OCI-LY3 (cell line): ENCODE measurements around the gene VCL.

Experiments used
- H2AFZ ChIP-seq: fragments of 200-600, 300-600 bp; shearing (Covaris generic); 2 replicates; pipeline ENCODE4 v1.6.0; 2014; ENCODE audit warnings: antibody characterized with exemption, low read depth, low read length
- H3K27ac ChIP-seq: fragments of 200-600, 300-600 bp; sonication (generic); 2 replicates; pipeline ENCODE4 v1.5.1; 2014; ENCODE audit warnings: mild to moderate bottlenecking, low read length, moderate library complexity, mixed read lengths
- H3K27me3 ChIP-seq: fragments of 200-600, 300-600 bp; sonication (generic); 2 replicates; pipeline ENCODE4 v1.6.1; 2014; ENCODE audit warnings: low read depth, low read length, mixed read lengths
- H3K36me3 ChIP-seq: fragments of 200-600, 300-600 bp; sonication (generic); replicated peaks from 2 replicates; pipeline ENCODE3; 2014; ENCODE audit warnings: low read depth, low read length, mixed read lengths
- H3K4me1 ChIP-seq: fragments of 300-600, 200-600 bp; sonication (generic); 2 replicates; pipeline ENCODE4 v1.6.1; 2014; ENCODE audit warnings: low read length, mixed read lengths
- H3K4me2 ChIP-seq: fragments of 200-600, 300-600 bp; sonication (generic); 2 replicates; pipeline ENCODE4 v1.6.1; 2014; ENCODE audit warnings: low read length, mixed read lengths
- H3K4me3 ChIP-seq: fragments of 300-600, 200-600 bp; sonication (generic); 2 replicates; pipeline ENCODE4 v1.5.1; 2014; ENCODE audit warnings: antibody characterized with exemption, mild to moderate bottlenecking, low read length, moderate library complexity
- H3K79me2 ChIP-seq: fragments of 300-600, 200-600 bp; shearing (Covaris generic); 2 replicates; pipeline ENCODE4 v1.6.1; 2014; ENCODE audit warnings: mild to moderate bottlenecking, low read length, mixed read lengths
- H3K9ac ChIP-seq: fragments of 300-600, 200-600 bp; shearing (Covaris generic); 2 replicates; pipeline ENCODE4 v1.6.0; 2014; ENCODE audit warnings: mild to moderate bottlenecking, low read length, moderate library complexity
- H3K9me3 ChIP-seq: fragments of 200-600, 300-600 bp; shearing (Covaris generic); 2 replicates; pipeline ENCODE4 v1.6.1; 2014; ENCODE audit warnings: low read length, mixed read lengths; ENCODE audit not compliant: insufficient read depth
- H4K20me1 ChIP-seq: fragments of 200-600, 300-600 bp; sonication (generic); 2 replicates; pipeline ENCODE4 v1.6.1; 2016; ENCODE audit warnings: low read length, mixed read lengths; ENCODE audit not compliant: insufficient read depth
- CTCF ChIP-seq: fragments of 200-600, 300-600 bp; sonication (generic); IDR thresholded peaks from 2 replicates; pipeline ENCODE4 v1.5.1; 2014; ENCODE audit warnings: antibody characterized with exemption, low read length, low read depth
- EZH2phosphoT487 ChIP-seq: fragments of 200-600 bp; shearing (Covaris generic); IDR thresholded peaks from 2 replicates; pipeline ENCODE4 v1.6.1; 2018; ENCODE audit warnings: antibody characterized with exemption, mixed run types, low read depth

VCL gene

GRCh38 chr10:73965890-73966768, 31.8 kb upstream of the VCL start:
- peaks cover 12% of the 10 kb centered on the region for H3K4me1 ChIP-seq
- H3K4me3 ChIP-seq: peak overlapping the region; percentile 47
- H3K36me3 ChIP-seq: no peaks in the 10 kb centered on the region
- peak overlapping the region; percentile 93 for H2AFZ ChIP-seq
- H3K9ac ChIP-seq: peak overlapping the region; percentile 16; the same call in 1 of the 2 replicates
- no peak overlapping the region for H3K27ac ChIP-seq
- H3K9me3 ChIP-seq: no peaks in the 10 kb centered on the region
- no peak for TF ChIP-seq EZH2phosphoT487
- TF ChIP-seq CTCF: no peak
- H3K4me2 ChIP-seq: peak overlapping the region; percentile 61
- no peaks in the 10 kb centered on the region for H3K27me3 ChIP-seq
- H3K79me2 ChIP-seq: no peaks in the 10 kb centered on the region
- H4K20me1 ChIP-seq: no peaks in the 10 kb centered on the region

- H3K79me2 ChIP-seq: no peaks in the 10 kb centered on the region
- peaks cover 10% of the 10 kb centered on the region for H3K4me1 ChIP-seq
- no peaks in the 10 kb centered on the region for H3K9me3 ChIP-seq
- H3K27ac ChIP-seq: no peak overlapping the region
- no peaks in the 10 kb centered on the region for H3K36me3 ChIP-seq
- H4K20me1 ChIP-seq: no peaks in the 10 kb centered on the region
- H2AFZ ChIP-seq: no peak overlapping the region
- no peaks in the 10 kb centered on the region for H3K27me3 ChIP-seq
- no peak overlapping the region for H3K9ac ChIP-seq
- TF ChIP-seq EZH2phosphoT487 (no peak), CTCF (no peak)
- H3K4me3 ChIP-seq: no peak overlapping the region
- H3K4me2 ChIP-seq: no peak overlapping the region
These were observed 30.9 kb upstream of the VCL start for GRCh38 chr10:73967022-73967429.

- Histone ChIP-seq H3K36me3 (no peaks in the 10 kb centered on the region), H4K20me1 (no peaks in the 10 kb centered on the region), H3K9me3 (no peaks in the 10 kb centered on the region), H2AFZ (no peak overlapping the region), H3K4me3 (no peak overlapping the region), H3K27ac (no peak overlapping the region), H3K9ac (no peak overlapping the region), H3K79me2 (no peaks in the 10 kb centered on the region), H3K4me2 (no peak overlapping the region), H3K27me3 (no peaks in the 10 kb centered on the region), H3K4me1 (peaks cover 10% of the 10 kb centered on the region)
- TF ChIP-seq EZH2phosphoT487: no peak
- no peak for TF ChIP-seq CTCF
These were observed 30.4 kb upstream of the VCL start for GRCh38 chr10:73967544-73967943.

GRCh38 chr10:73968098-73968521, 29.8 kb upstream of the VCL start:
- no peak overlapping the region for H2AFZ ChIP-seq
- H3K79me2 ChIP-seq: no peaks in the 10 kb centered on the region
- no peak overlapping the region for H3K9ac ChIP-seq
- H3K27me3 ChIP-seq: no peaks in the 10 kb centered on the region
- no peaks in the 10 kb centered on the region for H4K20me1 ChIP-seq
- H3K9me3 ChIP-seq: no peaks in the 10 kb centered on the region
- no peak for TF ChIP-seq EZH2phosphoT487
- no peak for TF ChIP-seq CTCF
- no peak overlapping the region for H3K4me2 ChIP-seq
- H3K4me1 ChIP-seq: peaks cover 10% of the 10 kb centered on the region
- H3K27ac ChIP-seq: no peak overlapping the region
- no peak overlapping the region for H3K4me3 ChIP-seq
- no peaks in the 10 kb centered on the region for H3K36me3 ChIP-seq
